ENCODE measurements around the gene CEP135. TPM values are rescaled to one million over a fixed set of nuclear protein-coding genes. Genes with fewer than 3 reads are reported as not detected.
"Not testable (repeated sequence)": the region's sequence is repeated elsewhere in the genome, so short reads cannot be mapped to it uniquely, and the experiment has no call there.

The CEP135 gene
- total RNA-seq, 1 donor from 2014 or later, result 14.8 TPM

DNA sequence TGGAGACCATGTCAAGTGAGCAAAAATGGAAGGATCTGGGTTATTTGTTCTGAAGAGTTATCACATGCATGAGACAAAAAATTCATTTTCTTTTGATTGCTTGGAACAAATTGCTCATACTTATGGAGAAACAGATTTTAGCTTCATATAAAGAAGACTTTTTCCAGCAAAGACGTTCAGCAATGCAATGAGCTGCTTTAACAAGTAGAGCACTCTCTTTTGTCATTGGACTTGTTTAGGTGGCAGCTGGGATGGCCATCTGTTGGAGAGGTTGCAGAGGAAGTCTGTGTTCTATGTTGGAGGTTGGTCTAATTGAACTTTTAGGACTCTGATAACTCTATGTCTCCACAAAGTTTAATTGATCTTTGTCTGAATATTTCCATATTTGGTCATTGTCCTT, 19.9 kb upstream of the CEP135 start:
- TF ChIP-seq, protein P1, sequence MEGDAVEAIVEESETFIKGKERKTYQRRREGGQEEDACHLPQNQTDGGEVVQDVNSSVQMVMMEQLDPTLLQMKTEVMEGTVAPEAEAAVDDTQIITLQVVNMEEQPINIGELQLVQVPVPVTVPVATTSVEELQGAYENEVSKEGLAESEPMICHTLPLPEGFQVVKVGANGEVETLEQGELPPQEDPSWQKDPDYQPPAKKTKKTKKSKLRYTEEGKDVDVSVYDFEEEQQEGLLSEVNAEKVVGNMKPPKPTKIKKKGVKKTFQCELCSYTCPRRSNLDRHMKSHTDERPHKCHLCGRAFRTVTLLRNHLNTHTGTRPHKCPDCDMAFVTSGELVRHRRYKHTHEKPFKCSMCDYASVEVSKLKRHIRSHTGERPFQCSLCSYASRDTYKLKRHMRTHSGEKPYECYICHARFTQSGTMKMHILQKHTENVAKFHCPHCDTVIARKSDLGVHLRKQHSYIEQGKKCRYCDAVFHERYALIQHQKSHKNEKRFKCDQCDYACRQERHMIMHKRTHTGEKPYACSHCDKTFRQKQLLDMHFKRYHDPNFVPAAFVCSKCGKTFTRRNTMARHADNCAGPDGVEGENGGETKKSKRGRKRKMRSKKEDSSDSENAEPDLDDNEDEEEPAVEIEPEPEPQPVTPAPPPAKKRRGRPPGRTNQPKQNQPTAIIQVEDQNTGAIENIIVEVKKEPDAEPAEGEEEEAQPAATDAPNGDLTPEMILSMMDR (IDR thresholded peaks at IDR 0.05; ENCODE audit: unreplicated experiment), result no peak
- H3K9me3 Mint-ChIP-seq (ENCODE audit: unreplicated experiment), result no peaks in the 10 kb centered on the region
- no peaks in the 10 kb centered on the region for H3K36me3 Mint-ChIP-seq (ENCODE audit: low read depth, unreplicated experiment)
- no peaks in the 10 kb centered on the region for H3K27me3 Mint-ChIP-seq (ENCODE audit: unreplicated experiment)
- H3K4me1 Mint-ChIP-seq (ENCODE audit: unreplicated experiment), result peaks cover 4% of the 10 kb centered on the region
- no peak overlapping the region for H3K27ac Mint-ChIP-seq (ENCODE audit: unreplicated experiment)
- DNase-seq (ENCODE audit: low spot score), result no peak
- H3K4me3 Mint-ChIP-seq (ENCODE audit: unreplicated experiment), result no peak overlapping the region

DNA sequence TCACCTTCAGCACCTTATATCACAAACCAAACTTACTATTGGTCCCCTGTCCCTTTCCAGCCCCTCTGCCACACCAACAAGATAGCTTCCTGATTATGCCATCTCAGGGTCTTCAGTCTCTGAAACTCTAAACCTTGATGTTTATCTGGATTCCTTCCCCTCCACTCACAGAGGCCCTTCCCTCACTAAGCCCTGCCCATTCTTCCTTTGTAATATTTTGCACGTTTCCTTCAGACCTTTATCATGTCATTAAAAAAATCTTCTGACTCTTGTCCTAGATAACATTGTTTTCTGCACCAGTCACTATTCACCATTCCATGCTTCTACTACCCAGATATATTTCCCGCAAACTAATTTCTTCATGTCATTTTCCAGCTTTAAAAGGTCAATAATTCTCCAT, 17.7 kb upstream of the CEP135 start:
- H3K27me3 Mint-ChIP-seq (ENCODE audit: unreplicated experiment), result peaks cover 2% of the 10 kb centered on the region
- H3K4me1 Mint-ChIP-seq (ENCODE audit: unreplicated experiment), result peaks cover 4% of the 10 kb centered on the region
- no peaks in the 10 kb centered on the region for H3K9me3 Mint-ChIP-seq (ENCODE audit: unreplicated experiment)
- H3K27ac Mint-ChIP-seq (ENCODE audit: unreplicated experiment), result no peak overlapping the region
- no peak for DNase-seq (ENCODE audit: low spot score)
- peaks cover under 1% of the 10 kb centered on the region for H3K36me3 Mint-ChIP-seq (ENCODE audit: low read depth, unreplicated experiment)
- H3K4me3 Mint-ChIP-seq (ENCODE audit: unreplicated experiment), result no peak overlapping the region
- TF ChIP-seq, protein P1 (IDR thresholded peaks at IDR 0.05; ENCODE audit: unreplicated experiment), result no peak

GRCh38 chr4:55931833-55932232, 16.9 kb upstream of the CEP135 start:
- H3K27me3 Mint-ChIP-seq (ENCODE audit: unreplicated experiment), result peaks cover 2% of the 10 kb centered on the region
- DNase-seq (ENCODE audit: low spot score), result no peak
- peaks cover 4% of the 10 kb centered on the region for H3K4me1 Mint-ChIP-seq (ENCODE audit: unreplicated experiment)
- no peak overlapping the region for H3K27ac Mint-ChIP-seq (ENCODE audit: unreplicated experiment)
- peaks cover 5% of the 10 kb centered on the region for H3K36me3 Mint-ChIP-seq (ENCODE audit: low read depth, unreplicated experiment)
- H3K9me3 Mint-ChIP-seq (ENCODE audit: unreplicated experiment), result no peaks in the 10 kb centered on the region
- no peak overlapping the region for H3K4me3 Mint-ChIP-seq (ENCODE audit: unreplicated experiment)
- TF ChIP-seq, protein P1 (IDR thresholded peaks at IDR 0.05; ENCODE audit: unreplicated experiment), result no peak

- Mint-ChIP-seq H3K27ac (ENCODE audit: unreplicated experiment) (no peak overlapping the region), H3K4me3 (ENCODE audit: unreplicated experiment) (no peak overlapping the region), H3K9me3 (ENCODE audit: unreplicated experiment) (peaks cover 1% of the 10 kb centered on the region), H3K4me1 (ENCODE audit: unreplicated experiment) (peaks cover 4% of the 10 kb centered on the region), H3K27me3 (ENCODE audit: unreplicated experiment) (peaks cover 2% of the 10 kb centered on the region), H3K36me3 (ENCODE audit: low read depth, unreplicated experiment) (peaks cover 6% of the 10 kb centered on the region)
- no peak for DNase-seq (ENCODE audit: low spot score)
- TF ChIP-seq, protein P1 (IDR thresholded peaks at IDR 0.05; ENCODE audit: unreplicated experiment), result no peak
Observed at GRCh38 chr4:55932511-55932910, 16.2 kb upstream of the CEP135 start.

GRCh38 chr4:55933611-55934010, 15.1 kb upstream of the CEP135 start:
- H3K27ac Mint-ChIP-seq (ENCODE audit: unreplicated experiment), result no peak overlapping the region
- H3K27me3 Mint-ChIP-seq (ENCODE audit: unreplicated experiment), result peaks cover 2% of the 10 kb centered on the region
- TF ChIP-seq, protein P1 (IDR thresholded peaks at IDR 0.05; ENCODE audit: unreplicated experiment), result no peak
- no peak overlapping the region for H3K4me3 Mint-ChIP-seq (ENCODE audit: unreplicated experiment)
- peaks cover 6% of the 10 kb centered on the region for H3K9me3 Mint-ChIP-seq (ENCODE audit: unreplicated experiment)
- H3K4me1 Mint-ChIP-seq (ENCODE audit: unreplicated experiment), result peaks cover 4% of the 10 kb centered on the region
- peaks cover 16% of the 10 kb centered on the region for H3K36me3 Mint-ChIP-seq (ENCODE audit: low read depth, unreplicated experiment)
- no peak for DNase-seq (ENCODE audit: low spot score)

- not testable (repeated sequence) for H3K9me3 Mint-ChIP-seq (ENCODE audit: unreplicated experiment); H3K4me1 Mint-ChIP-seq (ENCODE audit: unreplicated experiment); H3K4me3 Mint-ChIP-seq (ENCODE audit: unreplicated experiment); H3K27me3 Mint-ChIP-seq (ENCODE audit: unreplicated experiment); H3K27ac Mint-ChIP-seq (ENCODE audit: unreplicated experiment); DNase-seq (ENCODE audit: low spot score)
- peaks cover 21% of the 10 kb centered on the region for H3K36me3 Mint-ChIP-seq (ENCODE audit: low read depth, unreplicated experiment)
Observed at GRCh38 chr4:55935907-55936306, 12.8 kb upstream of the CEP135 start.

Measured in endothelial cell (in vitro differentiated cells).